Measurements from ENCODE around the gene PTPRN2.

DNA sequence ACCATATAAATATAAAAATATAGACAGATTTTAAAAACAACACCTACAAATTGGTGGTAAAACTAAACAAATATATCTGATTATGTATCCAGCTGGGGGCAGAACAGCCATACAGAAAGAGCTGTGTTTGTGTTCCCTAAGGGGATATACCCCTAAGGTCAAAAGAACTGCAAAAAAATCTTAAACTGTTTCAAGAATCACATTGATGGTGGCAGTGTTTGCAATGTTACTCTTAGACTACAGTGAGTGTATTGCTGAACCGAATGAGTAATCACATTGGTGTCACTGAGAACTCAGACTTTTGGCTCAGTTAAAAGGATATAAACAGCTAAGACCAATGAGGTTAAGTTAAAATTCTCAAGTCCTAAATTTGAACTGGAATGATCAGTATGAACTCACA, 27.1 kb upstream of the PTPRN2 start:
- TF ChIP-seq, protein P1, sequence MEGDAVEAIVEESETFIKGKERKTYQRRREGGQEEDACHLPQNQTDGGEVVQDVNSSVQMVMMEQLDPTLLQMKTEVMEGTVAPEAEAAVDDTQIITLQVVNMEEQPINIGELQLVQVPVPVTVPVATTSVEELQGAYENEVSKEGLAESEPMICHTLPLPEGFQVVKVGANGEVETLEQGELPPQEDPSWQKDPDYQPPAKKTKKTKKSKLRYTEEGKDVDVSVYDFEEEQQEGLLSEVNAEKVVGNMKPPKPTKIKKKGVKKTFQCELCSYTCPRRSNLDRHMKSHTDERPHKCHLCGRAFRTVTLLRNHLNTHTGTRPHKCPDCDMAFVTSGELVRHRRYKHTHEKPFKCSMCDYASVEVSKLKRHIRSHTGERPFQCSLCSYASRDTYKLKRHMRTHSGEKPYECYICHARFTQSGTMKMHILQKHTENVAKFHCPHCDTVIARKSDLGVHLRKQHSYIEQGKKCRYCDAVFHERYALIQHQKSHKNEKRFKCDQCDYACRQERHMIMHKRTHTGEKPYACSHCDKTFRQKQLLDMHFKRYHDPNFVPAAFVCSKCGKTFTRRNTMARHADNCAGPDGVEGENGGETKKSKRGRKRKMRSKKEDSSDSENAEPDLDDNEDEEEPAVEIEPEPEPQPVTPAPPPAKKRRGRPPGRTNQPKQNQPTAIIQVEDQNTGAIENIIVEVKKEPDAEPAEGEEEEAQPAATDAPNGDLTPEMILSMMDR (conservative IDR thresholded peaks at IDR 0.05 in 1 of 2, IDR thresholded peaks at IDR 0.05 in 1 of 2; ENCODE audit: extremely low read depth in 1 of 2, insufficient read depth in 1 of 2, low read depth in 1 of 2, low read length in 2 of 2), result no peak
- no peak for TF ChIP-seq EZH2 (IDR thresholded peaks at IDR 0.05; ENCODE audit: borderline replicate concordance, low read length)

Measured in mammary epithelial cell (primary cell).